Omental fat pad (tissue), 4 donors: ENCODE results near the gene C1orf74. TPM values are rescaled to one million over a fixed set of nuclear protein-coding genes. Genes with fewer than 3 reads are reported as not detected.

Source experiments
- ATAC-seq: fragments of 150-250 bp; one replicate; pipeline ENCODE4 v1.9.1; 2016; ENCODE audit warnings: mild to moderate bottlenecking, moderate library complexity; ENCODE audit not compliant: low FRiP score
- DNase-seq: peaks from one replicate; pipeline ENCODE4 v3.0.0-alpha.2; 2019; ENCODE audit warnings: low spot score
- CTCF ChIP-seq, 3 donors: fragments of 450-650 bp; IDR thresholded peaks; one replicate each; pipeline ENCODE4 v1.5.1; 2016 to 2017; ENCODE audit warnings: antibody characterized with exemption in 3 of 3, mild to moderate bottlenecking in 3 of 3, moderate library complexity in 2 of 3
- total RNA-seq, 4 donors: library from RNA; depleted of rRNA; stranded (reverse); fragments of >200 nt; gene quantifications; one replicate each; pipeline ENCODE4 v1.1.0, GENCODE V29; 2016

The C1orf74 gene
- total RNA-seq, 4 donors from 2014 or later: 0.37 to 1.9 (median 1.0) TPM

- ATAC-seq (no peak), DNase-seq (no peak)
- TF ChIP-seq CTCF (IDR thresholded peaks at IDR 0.05): no peak
Observed at GRCh38 chr1:209752890-209753289, 31.5 kb downstream of the C1orf74 start.

- TF ChIP-seq CTCF (IDR thresholded peaks at IDR 0.05): no peak
- ATAC-seq: no peak
- DNase-seq: no peak
Observed at GRCh38 chr1:209751627-209752231, 32.6 kb downstream of the C1orf74 start.

DNA sequence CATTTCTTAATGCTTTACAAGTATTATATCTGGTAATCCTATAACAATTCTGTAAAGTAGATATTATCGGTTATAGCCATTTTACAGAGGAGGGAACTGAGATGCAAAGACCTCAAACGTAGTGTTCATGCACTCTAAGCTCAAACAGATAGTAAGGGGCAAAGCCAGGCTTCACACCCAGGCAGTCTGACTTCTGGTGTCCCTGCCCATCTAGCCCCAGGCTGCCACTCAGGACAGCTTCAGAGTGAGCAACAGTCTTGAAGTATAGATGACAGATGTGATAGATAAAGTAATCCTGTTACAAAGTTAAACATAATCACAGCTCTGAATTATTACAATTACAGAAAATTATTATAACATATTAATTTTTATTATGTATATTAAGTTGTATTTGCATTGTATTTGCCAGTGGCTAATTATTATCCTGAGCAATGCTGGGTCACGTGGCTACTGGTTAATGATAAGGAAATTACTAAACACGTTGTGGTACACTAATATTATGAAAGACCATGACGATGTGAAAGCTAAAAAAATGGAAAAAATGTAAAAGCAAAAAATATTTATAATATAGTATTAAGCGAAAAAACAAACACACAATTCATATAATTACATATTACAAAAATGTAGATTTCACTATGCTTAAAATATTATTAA lies 34.6 kb downstream of the C1orf74 start:
- DNase-seq: no peak
- no peak for TF ChIP-seq CTCF (IDR thresholded peaks at IDR 0.05)
- ATAC-seq: no peak

- no peak for TF ChIP-seq CTCF (IDR thresholded peaks at IDR 0.05)
- DNase-seq (no peak), ATAC-seq (no peak)
Observed at GRCh38 chr1:209749205-209749604, 35.2 kb downstream of the C1orf74 start.

DNA sequence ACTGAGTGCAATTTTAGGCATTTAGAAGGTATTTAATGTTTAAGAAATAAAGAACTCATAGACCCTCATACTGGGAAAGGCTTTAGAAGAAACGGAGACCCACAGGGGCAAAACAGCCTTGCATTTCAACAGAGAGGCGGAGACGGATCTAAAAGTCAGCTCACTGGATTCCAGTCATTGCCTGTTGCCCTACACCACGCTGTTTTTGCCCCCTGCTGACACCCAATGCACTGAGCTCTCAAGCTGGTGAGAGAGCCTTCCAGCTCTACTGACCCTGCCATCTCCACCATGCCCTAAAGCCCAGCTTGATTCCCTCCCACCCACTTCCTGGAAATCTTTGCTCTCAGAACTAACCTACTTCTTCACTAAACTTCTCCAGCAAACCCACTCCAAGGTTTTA lies 35.7 kb downstream of the C1orf74 start:
- ATAC-seq: no peak
- no peak for TF ChIP-seq CTCF (IDR thresholded peaks at IDR 0.05)

GRCh38 chr1:209747580-209748262 lies 36.6 kb downstream of the C1orf74 start:
- DNase-seq: peak; percentile 73
- peak in 2 of 3 donors; percentile 47 to 91 for TF ChIP-seq CTCF (IDR thresholded peaks at IDR 0.05)
- peak; percentile 97 for ATAC-seq

More for the DNA sequence above, 35.7 kb downstream of the C1orf74 start:
- DNase-seq: no peak
